Parathyroid adenoma (tissue), 2 donors: ENCODE data around the gene SPAG9.

ENCODE experiments used
- H2AFZ ChIP-seq: fragments of 300-600 bp; sonication (generic); one replicate; pipeline ENCODE4 v1.7.0; 2017; ENCODE audit warnings: antibody characterized with exemption, mild to moderate bottlenecking
- H3K27ac ChIP-seq: fragments of 300-600 bp; sonication (generic); one replicate; pipeline ENCODE4 v1.7.0; 2017
- H3K27me3 ChIP-seq: fragments of 300-600 bp; sonication (generic); one replicate; pipeline ENCODE4 v1.7.0; 2017; ENCODE audit warnings: low read length; ENCODE audit not compliant: control insufficient read depth, insufficient read depth
- H3K36me3 ChIP-seq: fragments of 300-600 bp; sonication (generic); one replicate; pipeline ENCODE4 v1.7.0; 2017; ENCODE audit warnings: low read length; ENCODE audit not compliant: control insufficient read depth, insufficient read depth
- H3K4me1 ChIP-seq: fragments of 300-600 bp; sonication (generic); one replicate; pipeline ENCODE4 v1.7.0; 2017; ENCODE audit warnings: control low read depth
- H3K4me2 ChIP-seq: fragments of 300-600 bp; sonication (generic); one replicate; pipeline ENCODE4 v1.7.0; 2017; ENCODE audit warnings: low read length
- H3K4me3 ChIP-seq: fragments of 300-600 bp; sonication (generic); one replicate; pipeline ENCODE4 v1.7.0; 2017; ENCODE audit warnings: low read depth, low read length
- H3K79me2 ChIP-seq: fragments of 300-600 bp; sonication (generic); one replicate; pipeline ENCODE4 v1.7.0; 2017; ENCODE audit warnings: control low read depth
- H3K9ac ChIP-seq: fragments of 300-600 bp; sonication (generic); one replicate; pipeline ENCODE4 v1.7.0; 2017; ENCODE audit warnings: mild to moderate bottlenecking
- H3K9me3 ChIP-seq: fragments of 300-600 bp; sonication (generic); one replicate; pipeline ENCODE4 v1.7.0; 2017; ENCODE audit warnings: low read length; ENCODE audit not compliant: control insufficient read depth
- TF ChIP-seq, protein P1 (sequence below): fragments of 300-600 bp; sonication (generic); IDR thresholded peaks from one replicate; pipeline ENCODE4 v1.7.0; 2017; ENCODE audit warnings: antibody characterized with exemption, mild to moderate bottlenecking
- donor health status: primary hyperparathyroidism.

Gene SPAG9

GRCh38 chr17:50989149-50989548, 131.5 kb downstream of the SPAG9 start:
- H3K4me1 ChIP-seq = no peaks in the 10 kb centered on the region
- H3K27me3 ChIP-seq = no peaks in the 10 kb centered on the region
- TF ChIP-seq, protein P1, sequence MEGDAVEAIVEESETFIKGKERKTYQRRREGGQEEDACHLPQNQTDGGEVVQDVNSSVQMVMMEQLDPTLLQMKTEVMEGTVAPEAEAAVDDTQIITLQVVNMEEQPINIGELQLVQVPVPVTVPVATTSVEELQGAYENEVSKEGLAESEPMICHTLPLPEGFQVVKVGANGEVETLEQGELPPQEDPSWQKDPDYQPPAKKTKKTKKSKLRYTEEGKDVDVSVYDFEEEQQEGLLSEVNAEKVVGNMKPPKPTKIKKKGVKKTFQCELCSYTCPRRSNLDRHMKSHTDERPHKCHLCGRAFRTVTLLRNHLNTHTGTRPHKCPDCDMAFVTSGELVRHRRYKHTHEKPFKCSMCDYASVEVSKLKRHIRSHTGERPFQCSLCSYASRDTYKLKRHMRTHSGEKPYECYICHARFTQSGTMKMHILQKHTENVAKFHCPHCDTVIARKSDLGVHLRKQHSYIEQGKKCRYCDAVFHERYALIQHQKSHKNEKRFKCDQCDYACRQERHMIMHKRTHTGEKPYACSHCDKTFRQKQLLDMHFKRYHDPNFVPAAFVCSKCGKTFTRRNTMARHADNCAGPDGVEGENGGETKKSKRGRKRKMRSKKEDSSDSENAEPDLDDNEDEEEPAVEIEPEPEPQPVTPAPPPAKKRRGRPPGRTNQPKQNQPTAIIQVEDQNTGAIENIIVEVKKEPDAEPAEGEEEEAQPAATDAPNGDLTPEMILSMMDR = no peak
- no peak overlapping the region for H3K4me3 ChIP-seq
- no peak overlapping the region for H3K4me2 ChIP-seq
- H3K9ac ChIP-seq = no peak overlapping the region
- H2AFZ ChIP-seq = no peak overlapping the region
- no peaks in the 10 kb centered on the region for H3K36me3 ChIP-seq
- H3K79me2 ChIP-seq = no peaks in the 10 kb centered on the region
- H3K27ac ChIP-seq = no peak overlapping the region
- no peaks in the 10 kb centered on the region for H3K9me3 ChIP-seq

- TF ChIP-seq, protein P1 = no peak
- Histone ChIP-seq H3K9me3 (no peaks in the 10 kb centered on the region), H3K4me3 (no peak overlapping the region), H3K9ac (no peak overlapping the region), H3K27ac (no peak overlapping the region), H3K4me2 (no peak overlapping the region), H3K79me2 (no peaks in the 10 kb centered on the region), H3K27me3 (no peaks in the 10 kb centered on the region), H2AFZ (no peak overlapping the region), H3K4me1 (no peaks in the 10 kb centered on the region), H3K36me3 (no peaks in the 10 kb centered on the region)
These were observed 132.2 kb downstream of the SPAG9 start for GRCh38 chr17:50988427-50988826.

DNA sequence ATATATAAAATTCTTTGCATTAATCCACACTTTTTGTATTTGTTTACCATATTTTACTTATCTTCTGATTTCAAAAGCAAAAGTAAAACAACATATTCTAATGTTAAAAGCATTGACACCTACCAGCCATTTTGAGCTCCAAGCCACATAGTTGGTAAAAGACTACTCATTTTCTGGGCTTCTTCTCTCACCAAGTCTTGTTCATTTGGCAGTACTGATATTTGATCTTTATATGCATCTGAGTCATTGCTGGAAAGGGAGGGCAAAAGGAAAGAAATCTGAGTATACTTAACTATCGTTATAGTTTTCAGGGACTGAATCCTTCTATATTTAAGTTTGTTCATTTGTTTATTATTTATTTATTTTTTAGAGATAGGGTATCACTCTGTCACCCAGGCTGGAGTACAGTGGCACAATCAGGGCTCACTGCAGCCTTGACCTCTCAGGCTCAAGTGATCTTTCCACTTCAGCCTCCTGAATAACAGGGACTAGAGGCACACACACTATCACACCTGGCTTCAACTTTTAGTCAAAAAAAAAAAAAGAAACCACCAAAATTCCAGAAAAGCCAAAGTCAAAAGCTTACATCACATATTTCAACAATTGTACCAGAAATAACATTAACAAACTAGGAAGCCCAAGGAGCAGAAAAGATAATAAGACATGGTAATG, 133.5 kb downstream of the SPAG9 start:
- Histone ChIP-seq H3K9me3 (no peaks in the 10 kb centered on the region), H3K4me3 (no peak overlapping the region), H2AFZ (no peak overlapping the region), H3K4me2 (no peak overlapping the region), H3K27me3 (no peaks in the 10 kb centered on the region), H3K27ac (no peak overlapping the region), H3K9ac (no peak overlapping the region), H3K4me1 (no peaks in the 10 kb centered on the region), H3K79me2 (no peaks in the 10 kb centered on the region), H3K36me3 (no peaks in the 10 kb centered on the region)
- TF ChIP-seq, protein P1 = no peak

GRCh38 chr17:50981279-50981678, 139.4 kb downstream of the SPAG9 start:
- H3K36me3 ChIP-seq = no peaks in the 10 kb centered on the region
- H3K79me2 ChIP-seq = no peaks in the 10 kb centered on the region
- H3K9me3 ChIP-seq = no peaks in the 10 kb centered on the region
- no peaks in the 10 kb centered on the region for H3K4me1 ChIP-seq
- H3K4me2 ChIP-seq = no peak overlapping the region
- no peak overlapping the region for H2AFZ ChIP-seq
- no peaks in the 10 kb centered on the region for H3K27me3 ChIP-seq
- no peak overlapping the region for H3K9ac ChIP-seq
- H3K4me3 ChIP-seq = no peak overlapping the region
- TF ChIP-seq, protein P1 = no peak
- no peak overlapping the region for H3K27ac ChIP-seq

- no peak overlapping the region for H3K4me3 ChIP-seq
- TF ChIP-seq, protein P1 = no peak
- H2AFZ ChIP-seq = no peak overlapping the region
- no peak overlapping the region for H3K9ac ChIP-seq
- H3K27me3 ChIP-seq = no peaks in the 10 kb centered on the region
- no peak overlapping the region for H3K27ac ChIP-seq
- H3K4me2 ChIP-seq = no peak overlapping the region
- no peaks in the 10 kb centered on the region for H3K36me3 ChIP-seq
- no peaks in the 10 kb centered on the region for H3K9me3 ChIP-seq
- no peaks in the 10 kb centered on the region for H3K4me1 ChIP-seq
- H3K79me2 ChIP-seq = no peaks in the 10 kb centered on the region
These were observed 141.1 kb downstream of the SPAG9 start for GRCh38 chr17:50979524-50979927.
